ENCODE measurements around the gene GPR3.
"Not testable (repeated sequence)": the region's sequence is repeated elsewhere in the genome, so short reads cannot be mapped to it uniquely, and the experiment has no call there.

GPR3 gene

DNA sequence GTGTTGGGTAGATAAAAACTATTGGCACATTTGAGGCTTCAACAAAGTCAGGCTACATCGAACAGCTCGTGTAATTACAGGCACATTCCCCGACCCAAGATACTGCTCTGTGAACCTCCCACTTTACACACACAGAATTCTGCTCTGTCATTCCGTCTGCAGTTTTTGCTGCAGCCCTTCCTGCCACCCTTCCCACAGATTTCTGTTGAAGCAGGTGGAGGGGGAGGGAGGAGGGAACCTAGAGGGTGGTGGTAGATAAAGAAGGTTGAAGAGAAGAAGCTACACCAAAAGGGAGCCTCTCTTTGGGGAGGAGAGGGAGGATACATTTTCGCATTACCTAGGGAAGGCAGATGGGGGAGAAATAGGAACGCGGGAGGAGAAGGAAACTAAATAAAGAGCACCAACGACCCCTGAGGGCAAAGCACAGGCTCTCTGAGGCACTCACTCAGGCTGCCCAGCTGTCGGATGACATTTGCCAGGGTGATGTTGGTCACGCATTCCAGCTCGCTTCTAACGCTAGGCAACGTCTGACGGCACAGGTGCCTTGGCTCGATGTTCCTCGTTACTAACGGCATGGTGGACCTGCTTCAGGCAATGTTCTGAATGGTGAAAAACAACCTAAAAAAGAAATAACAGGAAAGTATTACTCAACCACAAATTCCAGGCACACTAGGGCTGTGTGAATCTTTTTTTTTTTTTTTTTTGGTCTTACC is 36.0 kb downstream of the GPR3 start:
- H3K9me3 ChIP-seq (ENCODE audit: control extremely low read depth in 1 of 5, control insufficient read depth in 4 of 5, insufficient read depth in 2 of 5, low read depth in 1 of 5, low read length in 4 of 5), result no peaks in the 10 kb centered on the region
- peak overlapping the region; percentile 71 to 79 for H3K27ac ChIP-seq (ENCODE audit: insufficient read depth in 1 of 2, low read depth in 1 of 2, low read length in 2 of 2, poor library complexity in 1 of 2, severe bottlenecking in 2 of 2)
- H3K4me3 ChIP-seq (ENCODE audit: control insufficient read depth in 1 of 7, extremely low read depth in 1 of 7, insufficient read depth in 4 of 7, low read depth in 2 of 7, low read length in 6 of 7), result peak overlapping the region; percentile 16 to 68 (median 32)
- ChIA-PET CTCF (interaction anchor here (0.9 to 9.8 kb wide), 14 partner anchors 11 to 234 kb away, joined by 3 to 119 read pairs (median 4); no protein-coding TSS in a partner anchor), POLR2A (interaction anchor here (0.6 to 1.8 kb wide), 4 partner anchors 10 to 205 kb away, joined by 3 to 6 read pairs (median 4); no protein-coding TSS in a partner anchor)
- H3K36me3 ChIP-seq (ENCODE audit: control insufficient read depth in 4 of 4, insufficient read depth in 4 of 4, low read length in 3 of 4), result peaks cover 0 to 22% (median 6%) of the 10 kb centered on the region in 4 experiments
- no peaks in the 10 kb centered on the region for H3K27me3 ChIP-seq (replicated peaks in 2 of 5; ENCODE audit: control insufficient read depth in 4 of 5, insufficient read depth in 5 of 5, low read length in 4 of 5)
- DNase-seq, result peak; percentile 80 to 93 (median 92)
- H3K4me1 ChIP-seq (ENCODE audit: control extremely low read depth in 1 of 4, control insufficient read depth in 4 of 4, insufficient read depth in 4 of 4, low read length in 3 of 4), result peaks cover 48 to 93% (median 88%) of the 10 kb centered on the region in 4 experiments
- 0% methylated on average over 10 of the region's 17 CpGs for WGBS (ENCODE audit: insufficient coverage)

DNA sequence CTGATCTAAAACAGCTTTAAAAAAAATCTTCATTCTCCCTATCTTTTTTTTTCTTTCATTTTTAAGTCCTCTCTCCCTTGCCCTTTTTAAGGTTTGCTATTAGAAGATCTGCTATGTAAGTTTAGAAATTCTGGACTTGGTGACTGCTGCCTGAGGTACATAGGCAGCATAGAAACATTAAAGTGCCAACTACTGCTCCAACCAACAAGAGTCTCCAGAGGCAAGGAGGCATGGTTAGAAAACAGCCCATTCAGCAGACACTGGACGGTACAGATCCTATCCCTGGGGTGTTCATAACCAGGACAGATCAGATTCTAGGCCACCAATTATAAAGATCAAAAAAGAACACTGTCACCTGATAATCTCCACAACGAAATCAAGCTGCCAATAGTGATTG is 36.6 kb downstream of the GPR3 start:
- peak overlapping the region; percentile 71 to 79 for H3K27ac ChIP-seq (ENCODE audit: insufficient read depth in 1 of 2, low read depth in 1 of 2, low read length in 2 of 2, poor library complexity in 1 of 2, severe bottlenecking in 2 of 2)
- POLR2A ChIA-PET, result interaction anchor here (0.6 to 1.8 kb wide), 4 partner anchors 10 to 204 kb away, joined by 3 to 6 read pairs (median 4); no protein-coding TSS in a partner anchor
- CTCF ChIA-PET, result interaction anchor here (0.9 to 9.8 kb wide), 8 partner anchors 10 to 234 kb away, joined by 3 to 119 read pairs (median 4); no protein-coding TSS in a partner anchor

DNA sequence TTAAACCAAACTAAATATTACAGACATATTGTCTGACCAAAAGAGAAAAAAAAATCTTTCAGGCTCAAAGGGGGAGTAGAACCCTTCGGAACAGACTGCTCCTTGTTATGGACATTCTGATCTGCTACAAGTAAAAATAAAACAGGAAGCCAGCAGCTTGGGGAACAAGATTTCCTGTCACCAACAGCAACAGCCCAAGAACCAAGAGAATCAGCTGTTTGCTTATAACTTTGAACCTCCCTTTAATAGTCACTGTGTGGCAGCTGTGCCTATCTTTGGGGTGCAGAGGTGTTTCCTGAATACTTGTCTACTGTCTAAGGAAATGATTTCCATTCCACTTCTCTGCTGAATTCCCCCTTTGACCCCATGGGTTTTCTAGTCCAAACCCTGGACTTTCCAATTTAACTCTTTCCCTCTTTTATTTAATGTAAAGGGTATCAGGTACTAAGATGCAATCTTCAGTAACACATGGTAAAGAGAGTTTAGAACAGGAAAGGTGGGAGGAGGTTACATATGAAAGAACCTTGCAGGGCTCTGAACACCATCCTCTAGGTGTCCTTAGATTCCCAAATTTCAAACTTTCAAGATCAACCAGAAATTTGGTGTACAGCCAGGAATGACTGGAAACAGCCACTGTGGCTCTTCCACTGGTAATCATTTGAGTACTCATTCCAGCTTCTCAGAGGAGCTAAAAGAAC is 38.6 kb downstream of the GPR3 start:
- ChIA-PET CTCF (interaction anchor here (1.0 to 9.8 kb wide), 10 partner anchors 8 to 138 kb away, joined by 3 to 119 read pairs (median 3); no protein-coding TSS in a partner anchor), POLR2A (interaction anchor here (0.6 to 0.7 kb wide), 3 partner anchors 13 to 96 kb away, joined by 3 read pairs; no protein-coding TSS in a partner anchor)
- Histone ChIP-seq H3K9me3 (ENCODE audit: control extremely low read depth in 1 of 5, control insufficient read depth in 4 of 5, insufficient read depth in 2 of 5, low read depth in 1 of 5, low read length in 4 of 5) (no peaks in the 10 kb centered on the region), H3K27me3 (replicated peaks in 2 of 5; ENCODE audit: control insufficient read depth in 4 of 5, insufficient read depth in 5 of 5, low read length in 4 of 5) (no peaks in the 10 kb centered on the region), H3K4me1 (ENCODE audit: control extremely low read depth in 1 of 4, control insufficient read depth in 4 of 4, insufficient read depth in 4 of 4, low read length in 3 of 4) (peaks cover 67 to 98% (median 97%) of the 10 kb centered on the region in 4 experiments), H3K4me3 (ENCODE audit: control insufficient read depth in 1 of 7, extremely low read depth in 1 of 7, insufficient read depth in 4 of 7, low read depth in 2 of 7, low read length in 6 of 7) (peak overlapping the region in 6 of 7 experiments; percentile 22 to 59 (median 32)), H3K27ac (ENCODE audit: insufficient read depth in 1 of 2, low read depth in 1 of 2, low read length in 2 of 2, poor library complexity in 1 of 2, severe bottlenecking in 2 of 2) (peak overlapping the region; percentile 29 to 79), H3K36me3 (ENCODE audit: control insufficient read depth in 4 of 4, insufficient read depth in 4 of 4, low read length in 3 of 4) (peaks cover 0 to 16% (median 0%) of the 10 kb centered on the region in 4 experiments)
- DNase-seq, result peak; percentile 36 to 87 (median 76)
- WGBS (ENCODE audit: insufficient coverage), result no CpG with 5 or more reads among the region's 1 CpG

More for the DNA sequence above, 36.6 kb downstream of the GPR3 start:
- Histone ChIP-seq H3K4me1 (ENCODE audit: control extremely low read depth in 1 of 4, control insufficient read depth in 4 of 4, insufficient read depth in 4 of 4, low read length in 3 of 4) (peaks cover 53 to 93% (median 90%) of the 10 kb centered on the region in 4 experiments), H3K36me3 (ENCODE audit: control insufficient read depth in 4 of 4, insufficient read depth in 4 of 4, low read length in 3 of 4) (peaks cover 0 to 22% (median 5%) of the 10 kb centered on the region in 4 experiments), H3K4me3 (ENCODE audit: control insufficient read depth in 1 of 7, extremely low read depth in 1 of 7, insufficient read depth in 4 of 7, low read depth in 2 of 7, low read length in 6 of 7) (peak overlapping the region in 6 of 7 experiments; percentile 16 to 68 (median 26)), H3K9me3 (ENCODE audit: control extremely low read depth in 1 of 5, control insufficient read depth in 4 of 5, insufficient read depth in 2 of 5, low read depth in 1 of 5, low read length in 4 of 5) (no peaks in the 10 kb centered on the region), H3K27me3 (replicated peaks in 2 of 5; ENCODE audit: control insufficient read depth in 4 of 5, insufficient read depth in 5 of 5, low read length in 4 of 5) (no peaks in the 10 kb centered on the region)
- DNase-seq, result no peak
- 38% methylated on average over 1 of the region's 2 CpGs for WGBS (ENCODE audit: insufficient coverage)

- no CpG with 5 or more reads among the region's 2 CpGs for WGBS (ENCODE audit: insufficient coverage)
- peak in 2 of 3 donors; percentile 51 to 53 for DNase-seq
- Histone ChIP-seq H3K9me3 (ENCODE audit: control extremely low read depth in 1 of 5, control insufficient read depth in 4 of 5, insufficient read depth in 2 of 5, low read depth in 1 of 5, low read length in 4 of 5) (no peaks in the 10 kb centered on the region), H3K36me3 (ENCODE audit: control insufficient read depth in 4 of 4, insufficient read depth in 4 of 4, low read length in 3 of 4) (peaks cover 0 to 12% (median 0%) of the 10 kb centered on the region in 4 experiments), H3K27ac (ENCODE audit: insufficient read depth in 1 of 2, low read depth in 1 of 2, low read length in 2 of 2, poor library complexity in 1 of 2, severe bottlenecking in 2 of 2) (peak overlapping the region; percentile 29 to 79), H3K4me1 (ENCODE audit: control extremely low read depth in 1 of 4, control insufficient read depth in 4 of 4, insufficient read depth in 4 of 4, low read length in 3 of 4) (peaks cover 70 to 98% (median 97%) of the 10 kb centered on the region in 4 experiments), H3K4me3 (ENCODE audit: control insufficient read depth in 1 of 7, extremely low read depth in 1 of 7, insufficient read depth in 4 of 7, low read depth in 2 of 7, low read length in 6 of 7) (peak overlapping the region in 4 of 7 experiments; percentile 3 to 59 (median 41)), H3K27me3 (replicated peaks in 2 of 5; ENCODE audit: control insufficient read depth in 4 of 5, insufficient read depth in 5 of 5, low read length in 4 of 5) (no peaks in the 10 kb centered on the region)
- ChIA-PET CTCF (interaction anchor here (1.0 to 9.8 kb wide), 4 partner anchors 16 to 129 kb away, joined by 3 to 119 read pairs (median 5); no protein-coding TSS in a partner anchor), POLR2A (no interaction called here)
Observed at GRCh38 chr1:27431601-27431940, 39.1 kb downstream of the GPR3 start.

DNA sequence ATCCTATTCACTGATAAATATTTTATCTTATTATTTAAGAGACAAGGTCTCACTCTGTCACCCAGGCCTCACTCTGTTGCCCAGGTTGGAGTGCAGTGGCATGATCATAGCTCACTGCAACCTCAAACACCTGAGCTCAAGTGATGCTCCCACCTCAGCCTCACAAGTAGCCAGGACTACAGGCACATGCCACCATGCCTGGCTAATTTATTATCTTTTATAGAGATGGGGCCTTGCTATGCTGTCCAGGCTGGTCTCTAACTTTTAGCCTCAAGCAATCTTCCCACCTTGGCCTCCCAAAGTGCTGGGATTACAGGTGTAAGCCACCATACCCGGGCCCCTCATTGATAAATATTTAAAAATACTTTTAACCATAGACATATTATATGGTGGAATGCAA is 40.3 kb downstream of the GPR3 start:
- Histone ChIP-seq H3K4me1 (ENCODE audit: control extremely low read depth in 1 of 4, control insufficient read depth in 4 of 4, insufficient read depth in 4 of 4, low read length in 3 of 4) (peaks cover 66 to 98% (median 92%) of the 10 kb centered on the region in 4 experiments), H3K27ac (ENCODE audit: insufficient read depth in 1 of 2, low read depth in 1 of 2, low read length in 2 of 2, poor library complexity in 1 of 2, severe bottlenecking in 2 of 2) (peak overlapping the region; percentile 13 to 79)
- POLR2A ChIA-PET; DNase-seq; H3K4me3 ChIP-seq (ENCODE audit: control insufficient read depth in 1 of 7, extremely low read depth in 1 of 7, insufficient read depth in 4 of 7, low read depth in 2 of 7, low read length in 6 of 7); H3K27me3 ChIP-seq (replicated peaks in 2 of 5; ENCODE audit: control insufficient read depth in 4 of 5, insufficient read depth in 5 of 5, low read length in 4 of 5); H3K9me3 ChIP-seq (ENCODE audit: control extremely low read depth in 1 of 5, control insufficient read depth in 4 of 5, insufficient read depth in 2 of 5, low read depth in 1 of 5, low read length in 4 of 5); H3K36me3 ChIP-seq (ENCODE audit: control insufficient read depth in 4 of 4, insufficient read depth in 4 of 4, low read length in 3 of 4): not testable (repeated sequence)
- WGBS (ENCODE audit: insufficient coverage), result no CpG with 5 or more reads among the region's 1 CpG
- CTCF ChIA-PET, result interaction anchor here (0.7 to 1.3 kb wide), 2 partner anchors 8 to 11 kb away, joined by 3 read pairs; no protein-coding TSS in a partner anchor

DNA sequence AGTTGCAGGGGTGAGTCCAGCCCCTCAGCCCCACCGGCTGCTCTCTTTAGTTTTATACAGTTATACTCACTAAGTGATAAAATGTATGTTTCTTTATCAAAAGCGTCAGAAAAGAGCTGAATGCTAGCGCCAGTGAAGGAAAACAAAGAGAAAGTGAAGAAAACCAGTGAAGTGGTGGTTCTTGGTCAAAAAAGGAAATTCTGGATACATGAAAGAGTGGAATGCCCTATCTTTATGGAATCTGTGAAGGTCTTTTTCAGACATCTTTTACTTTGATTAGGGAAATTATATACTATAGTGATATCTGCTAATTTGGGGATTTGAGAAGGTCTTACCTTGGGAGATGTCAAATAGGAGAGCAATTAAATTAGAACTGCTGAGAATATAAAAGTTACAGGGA is 41.3 kb downstream of the GPR3 start:
- Histone ChIP-seq H3K4me3 (ENCODE audit: control insufficient read depth in 1 of 7, extremely low read depth in 1 of 7, insufficient read depth in 4 of 7, low read depth in 2 of 7, low read length in 6 of 7) (no peak overlapping the region), H3K27me3 (replicated peaks in 2 of 5; ENCODE audit: control insufficient read depth in 4 of 5, insufficient read depth in 5 of 5, low read length in 4 of 5) (no peaks in the 10 kb centered on the region), H3K9me3 (ENCODE audit: control extremely low read depth in 1 of 5, control insufficient read depth in 4 of 5, insufficient read depth in 2 of 5, low read depth in 1 of 5, low read length in 4 of 5) (no peaks in the 10 kb centered on the region), H3K36me3 (ENCODE audit: control insufficient read depth in 4 of 4, insufficient read depth in 4 of 4, low read length in 3 of 4) (peaks cover 0 to 6% (median 0%) of the 10 kb centered on the region in 4 experiments), H3K27ac (ENCODE audit: insufficient read depth in 1 of 2, low read depth in 1 of 2, low read length in 2 of 2, poor library complexity in 1 of 2, severe bottlenecking in 2 of 2) (peak overlapping the region in 1 of 2 experiments; percentile 79), H3K4me1 (ENCODE audit: control extremely low read depth in 1 of 4, control insufficient read depth in 4 of 4, insufficient read depth in 4 of 4, low read length in 3 of 4) (peaks cover 63 to 97% (median 91%) of the 10 kb centered on the region in 4 experiments)
- ChIA-PET CTCF (interaction anchor here (1.3 to 1.6 kb wide), 2 partner anchors 54 to 92 kb away, joined by 3 to 4 read pairs; no protein-coding TSS in a partner anchor), POLR2A (no interaction called here)
- DNase-seq, result no peak
- 90% methylated on average over 2 of the region's 3 CpGs for WGBS (ENCODE audit: insufficient coverage)
